Panc1 (cell line): Measurements from ENCODE around the gene ABCA6. TPM values are rescaled to one million over a fixed set of nuclear protein-coding genes. Genes with fewer than 3 reads are reported as not detected.
A peak's percentile ranks its signal among the peaks of the same experiment; 100 is the strongest.

Experiments used
- ATAC-seq: fragments of 200-7000 bp; cut with Tn5 transposase; 2 replicates; pipeline ENCODE4 v1.9.1; 2020; ENCODE audit warnings: mild to moderate bottlenecking, moderate library complexity
- BruUV-seq: library from RNA; stranded (reverse); fragments of 400-500 nt; replicated peaks from 2 replicates; lab custom pipeline; 2021; lab: Mats Ljungman, UMichigan
- CTCF ChIA-PET: fragments of 300-600 bp; sonication (Branson Sonifier 250); formaldehyde crosslinking; loops from one replicate; lab custom pipeline; 2022; ENCODE audit warnings: antibody characterized with exemption; lab: Charles Lee
- POLR2A ChIA-PET: fragments of 300-600 bp; sonication (Branson Sonifier 250); formaldehyde crosslinking; loops from one replicate; lab custom pipeline; 2022; ENCODE audit warnings: antibody characterized with exemption; lab: Charles Lee
- DNase-seq: peaks from one replicate; pipeline ENCODE4 v3.0.0-alpha.2; 2010; ENCODE audit warnings: low read depth, low spot score
- H3K27ac ChIP-seq: 2 replicates; pipeline ENCODE4 v1.5.1; 2011; ENCODE audit warnings: mild to moderate bottlenecking, low read length, inconsistent platforms
- H3K27me3 ChIP-seq: fragments of 200-500 bp; sonication (Bioruptor generic); 2 replicates; pipeline ENCODE4 v1.6.0; 2014; ENCODE audit warnings: low read length, inconsistent platforms; ENCODE audit not compliant: control insufficient read depth, insufficient read depth
- H3K36me3 ChIP-seq: fragments of 200-500 bp; sonication (Bioruptor generic); 2 replicates; pipeline ENCODE4 v1.5.1; 2014; ENCODE audit warnings: inconsistent platforms, mild to moderate bottlenecking, low read length, moderate library complexity; ENCODE audit not compliant: control insufficient read depth, insufficient read depth
- H3K4me1 ChIP-seq: 2 replicates; pipeline ENCODE4 v1.5.1; 2011; ENCODE audit warnings: inconsistent platforms, mild to moderate bottlenecking, low read length, moderate library complexity; ENCODE audit not compliant: control insufficient read depth, insufficient read depth
- H3K4me3 ChIP-seq, 2 experiments: 2 replicates each; pipeline ENCODE4 v1.5.1; 2011 to 2012; ENCODE audit warnings: low read depth in 2 of 2, low read length in 2 of 2, mild to moderate bottlenecking in 2 of 2, inconsistent platforms in 1 of 2, moderate library complexity in 1 of 2
- H3K9me3 ChIP-seq: fragments of 200-500 bp; sonication (Bioruptor generic); 2 replicates; pipeline ENCODE4 v1.5.1; 2014; ENCODE audit warnings: low read depth, mild to moderate bottlenecking, inconsistent platforms, low read length, moderate library complexity; ENCODE audit not compliant: control insufficient read depth, insufficient read depth
- CTCF ChIP-seq: fragments of 450-650 bp; IDR thresholded peaks from 2 replicates; pipeline ENCODE4 v1.5.1; 2017; ENCODE audit warnings: mild to moderate bottlenecking
- POLR2AphosphoS5 ChIP-seq: IDR thresholded peaks from 2 replicates; pipeline ENCODE4 v1.6.1; 2012; ENCODE audit warnings: mild to moderate bottlenecking, low read depth, low read length, moderate library complexity
- REST ChIP-seq, 2 experiments: IDR thresholded peaks; 2 replicates each; pipeline ENCODE4 v1.6.1; 2011 to 2012; ENCODE audit warnings: low read depth in 2 of 2, control low read depth in 1 of 2, low read length in 1 of 2, mild to moderate bottlenecking in 1 of 2, moderate library complexity in 1 of 2; ENCODE audit not compliant: insufficient read depth in 1 of 2
- SIN3A ChIP-seq: IDR thresholded peaks from 2 replicates; pipeline ENCODE4 v1.6.1; 2012; ENCODE audit warnings: low read depth, mild to moderate bottlenecking, low read length, moderate library complexity, borderline replicate concordance; ENCODE audit not compliant: insufficient read depth
- TCF7L2 ChIP-seq: IDR thresholded peaks from 2 replicates; pipeline ENCODE4 v1.6.1; 2011; ENCODE audit warnings: mild to moderate bottlenecking, low read depth, low read length, inconsistent platforms
- in situ Hi-C: cut with HindIII; loops from 2 replicates; pipeline ENCODE4 v1.10.0; 2016; ENCODE audit warnings: low sequenced_read_pairs, low pct_unique_long_range_greater_than_20kb
- intact Hi-C: fragments of 100-400 bp; cut with micrococcal nuclease; formaldehyde crosslinking; loops from one replicate; pipeline ENCODE4 v1.10.0; 2022; ENCODE audit not compliant: unreplicated experiment
- total RNA-seq: library from RNA; stranded (reverse); gene quantifications from one replicate; pipeline ENCODE4 v1.2.1, GENCODE V29; 2021; ENCODE audit not compliant: unreplicated experiment

ABCA6 gene
- total RNA-seq, 1 experiment from 2014 or later = 0.46 TPM

- no peak for ATAC-seq
- intact Hi-C loops = no loop called here
- Histone ChIP-seq H3K36me3 (no peaks in the 10 kb centered on the region), H3K9me3 (no peaks in the 10 kb centered on the region), H3K27ac (no peak overlapping the region), H3K4me1 (no peaks in the 10 kb centered on the region), H3K27me3 (no peaks in the 10 kb centered on the region), H3K4me3 (no peak overlapping the region)
- BruUV-seq = no TSS peak
- CTCF ChIA-PET = no interaction called here
- TF ChIP-seq TCF7L2 (no peak), CTCF (no peak), SIN3A (no peak), POLR2AphosphoS5 (no peak), REST (IDR thresholded peaks at IDR 0.05; ENCODE audit: insufficient read depth in 1 of 2, low read depth in 2 of 2, low read length in 1 of 2) (no peak)
- in situ Hi-C loops = no loop called here
- POLR2A ChIA-PET = no interaction called here
- DNase-seq = no peak
These were observed 72.4 kb downstream of the ABCA6 start for GRCh38 chr17:69069226-69069750.

- H3K4me1 ChIP-seq = no peaks in the 10 kb centered on the region
- no peaks in the 10 kb centered on the region for H3K27me3 ChIP-seq
- no peak overlapping the region for H3K27ac ChIP-seq
- no peaks in the 10 kb centered on the region for H3K9me3 ChIP-seq
- TF ChIP-seq REST (IDR thresholded peaks at IDR 0.05; ENCODE audit: insufficient read depth in 1 of 2, low read depth in 2 of 2, low read length in 1 of 2) (no peak), TCF7L2 (no peak), SIN3A (no peak), POLR2AphosphoS5 (no peak), CTCF (peak; percentile 13; the same call in 1 of the 2 replicates)
- DNase-seq = no peak
- no peak for ATAC-seq
- in situ Hi-C loops (no loop called here), intact Hi-C loops (no loop called here)
- POLR2A ChIA-PET = no interaction called here
- no peak overlapping the region for H3K4me3 ChIP-seq
- BruUV-seq = no TSS peak
- CTCF ChIA-PET = no interaction called here
- no peaks in the 10 kb centered on the region for H3K36me3 ChIP-seq
These were observed 74.2 kb downstream of the ABCA6 start for GRCh38 chr17:69067274-69068047.
